Bronchial epithelial cell (primary cell): ENCODE measurements around the gene DGKD. TPM values are rescaled to one million over a fixed set of nuclear protein-coding genes. Genes with fewer than 3 reads are reported as not detected.

Experiments
- DNase-seq: peaks from one replicate; pipeline ENCODE4 v3.0.0-alpha.2; 2010; ENCODE audit warnings: low read depth
- FAIRE-seq: peaks from 2 replicates; lab custom pipeline; 2011; peaks lifted over from hg19 to GRCh38; lab: Jason Lieb, UNC
- H3K27me3 ChIP-seq: 2 replicates; pipeline ENCODE4 v1.5.1; 2011; ENCODE audit warnings: low read length; ENCODE audit not compliant: control insufficient read depth, insufficient read depth
- H3K36me3 ChIP-seq: 2 replicates; pipeline ENCODE4 v1.5.1; 2011; ENCODE audit warnings: low read length; ENCODE audit not compliant: control insufficient read depth, insufficient read depth
- H3K4me3 ChIP-seq: 2 replicates; pipeline ENCODE4 v1.5.1; 2011; ENCODE audit warnings: mild to moderate bottlenecking, low read depth, low read length, control low read depth
- CTCF ChIP-seq: IDR thresholded peaks from 2 replicates; pipeline ENCODE4 v1.5.1; 2011; ENCODE audit warnings: mild to moderate bottlenecking, moderate library complexity, low read length, control low read depth, inconsistent platforms; ENCODE audit not compliant: insufficient read depth, severe bottlenecking
- total RNA-seq: library from RNA; depleted of rRNA; stranded (reverse); fragments of >200 nt; gene quantifications from 2 replicates; pipeline ENCODE4 v1.2.1, GENCODE V29; 2014

DGKD gene
- total RNA-seq, 1 donor from 2014 or later, result 14.5 TPM

- H3K27me3 ChIP-seq, result no peaks in the 10 kb centered on the region
- peaks cover 2% of the 10 kb centered on the region for H3K36me3 ChIP-seq
- DNase-seq, result no peak
- TF ChIP-seq CTCF, result no peak
- H3K4me3 ChIP-seq, result no peak overlapping the region
- no peak for FAIRE-seq
Observed at GRCh38 chr2:233464056-233464455, 109.8 kb downstream of the DGKD start.

- no peak for FAIRE-seq
- Histone ChIP-seq H3K36me3 (peaks cover 2% of the 10 kb centered on the region), H3K27me3 (no peaks in the 10 kb centered on the region), H3K4me3 (no peak overlapping the region)
- TF ChIP-seq CTCF, result no peak
- DNase-seq, result peak; percentile 78
Observed at GRCh38 chr2:233464531-233465240, 110.4 kb downstream of the DGKD start.

GRCh38 chr2:233466991-233467603, 112.8 kb downstream of the DGKD start:
- H3K36me3 ChIP-seq, result peaks cover 2% of the 10 kb centered on the region
- no peak for DNase-seq
- no peak for FAIRE-seq
- no peak overlapping the region for H3K4me3 ChIP-seq
- no peaks in the 10 kb centered on the region for H3K27me3 ChIP-seq
- TF ChIP-seq CTCF, result no peak

GRCh38 chr2:233468047-233468740, 113.9 kb downstream of the DGKD start:
- DNase-seq (no peak), FAIRE-seq (no peak)
- no peaks in the 10 kb centered on the region for H3K27me3 ChIP-seq
- H3K36me3 ChIP-seq, result peaks cover 2% of the 10 kb centered on the region
- no peak overlapping the region for H3K4me3 ChIP-seq
- TF ChIP-seq CTCF, result no peak

- no peak for TF ChIP-seq CTCF
- no peak for DNase-seq
- no peaks in the 10 kb centered on the region for H3K27me3 ChIP-seq
- peaks cover 2% of the 10 kb centered on the region for H3K36me3 ChIP-seq
- H3K4me3 ChIP-seq, result no peak overlapping the region
- FAIRE-seq, result no peak
Observed at GRCh38 chr2:233468741-233469110, 114.4 kb downstream of the DGKD start.
